CD4-positive, alpha-beta T cell (primary cell): ENCODE data around the gene DLL3. TPM values are rescaled to one million over a fixed set of nuclear protein-coding genes. Genes with fewer than 3 reads are reported as not detected.
A peak's percentile ranks its signal among the peaks of the same experiment; 100 is the strongest.

Experiments
- ATAC-seq: fragments of 200-7000 bp; cut with Tn5 transposase; one replicate; pipeline ENCODE4 v1.10.0; 2022; ENCODE audit warnings: mild to moderate bottlenecking; ENCODE audit not compliant: poor library complexity
- CTCF ChIA-PET: fragments of 350-600 bp; sonication (Branson Sonifier 250); formaldehyde crosslinking; loops from one replicate; lab custom pipeline; 2021; ENCODE audit warnings: antibody characterized with exemption, inconsistent platforms; lab: Charles Lee
- POLR2A ChIA-PET: fragments of 350-600 bp; sonication (Branson Sonifier 250); formaldehyde crosslinking; loops from one replicate; lab custom pipeline; 2021; ENCODE audit warnings: antibody characterized with exemption, inconsistent platforms; lab: Charles Lee
- DNase-seq, 14 experiments: peaks; one replicate each; pipeline ENCODE4 v3.0.0-alpha.2; 2013 to 2020; ENCODE audit warnings: mixed read lengths in 2 of 14
- H3K27ac ChIP-seq, 2 donors: one replicate each; pipeline versions ENCODE4 v1.5.1 to v1.7.0; 2013; ENCODE audit warnings: low read length in 2 of 2, low read depth in 1 of 2, mild to moderate bottlenecking in 1 of 2
- H3K27me3 ChIP-seq, 2 experiments: 1 replicate in 1 of 2; 2 replicates in 1 of 2; pipeline versions ENCODE4 v1.6.1 to v1.7.0; 2013; ENCODE audit warnings: low read length in 2 of 2, control low read depth in 1 of 2, mild to moderate bottlenecking in 1 of 2, moderate library complexity in 1 of 2; ENCODE audit not compliant: insufficient read depth in 2 of 2, control insufficient read depth in 1 of 2
- H3K36me3 ChIP-seq: one replicate; pipeline ENCODE4 v1.6.1; 2013; ENCODE audit warnings: low read length, control low read depth; ENCODE audit not compliant: insufficient read depth
- H3K4me1 ChIP-seq: one replicate; pipeline ENCODE4 v1.6.1; 2013; ENCODE audit warnings: low read length, control low read depth; ENCODE audit not compliant: insufficient read depth
- H3K4me3 ChIP-seq: one replicate; pipeline ENCODE4 v1.5.1; 2013; ENCODE audit warnings: mild to moderate bottlenecking, low read length, moderate library complexity
- H3K9me3 ChIP-seq, 2 experiments: 1 replicate in 1 of 2; 2 replicates in 1 of 2; pipeline versions ENCODE4 v1.6.1 to v1.7.0; 2013; ENCODE audit warnings: low read length in 2 of 2, mild to moderate bottlenecking in 2 of 2, control low read depth in 1 of 2, moderate library complexity in 1 of 2; ENCODE audit not compliant: control insufficient read depth in 1 of 2, insufficient read depth in 1 of 2
- H3K27ac Mint-ChIP-seq: one replicate; pipeline ENCODE4 v1.8.0; 2020; ENCODE audit warnings: mixed read lengths
- H3K27me3 Mint-ChIP-seq: one replicate; pipeline ENCODE4 v1.8.0; 2021; ENCODE audit warnings: mixed read lengths
- H3K36me3 Mint-ChIP-seq: one replicate; pipeline ENCODE4 v1.8.0; 2021; ENCODE audit warnings: low read depth, mixed read lengths
- H3K4me1 Mint-ChIP-seq: one replicate; pipeline ENCODE4 v1.8.0; 2021; ENCODE audit warnings: low read depth, mixed read lengths
- H3K4me3 Mint-ChIP-seq: one replicate; pipeline ENCODE4 v1.8.0; 2020; ENCODE audit warnings: mild to moderate bottlenecking, mixed read lengths
- H3K9me3 Mint-ChIP-seq: one replicate; pipeline ENCODE4 v1.8.0; 2020; ENCODE audit warnings: mixed read lengths
- CTCF ChIP-seq: fragments of 200-600 bp; IDR thresholded peaks from one replicate; pipeline ENCODE4 v1.8.0; 2022; ENCODE audit warnings: antibody characterized with exemption, mild to moderate bottlenecking
- intact Hi-C, 2 experiments: fragments of 100-400 bp; cut with DNase I in 1 of 2; cut with micrococcal nuclease in 1 of 2; formaldehyde crosslinking; loops; one replicate each; pipeline versions ENCODE4 v1.15.1 to v1.9.0; 2023 to 2025; cut with DNase I, micrococcal nuclease
- total RNA-seq, 174 experiments: library from RNA in 2 of 174; stranded (reverse) in 2 of 174; gene quantifications; one replicate each; pipeline ENCODE4 v1.2.3 and lab custom pipeline; 2021 to 2026

Gene DLL3
- total RNA-seq, 2 experiments from 2014 or later = not detected

GRCh38 chr19:39481676-39482075 lies 17.1 kb upstream of the DLL3 start:
- H3K27me3 ChIP-seq = no peaks in the 10 kb centered on the region
- Mint-ChIP-seq H3K27ac (peak overlapping the region; percentile 73), H3K36me3 (peaks cover 46% of the 10 kb centered on the region), H3K4me1 (peaks cover 31% of the 10 kb centered on the region), H3K27me3 (no peaks in the 10 kb centered on the region), H3K4me3 (peak overlapping the region; percentile 92), H3K9me3 (no peaks in the 10 kb centered on the region)
- ChIA-PET CTCF (no interaction called here), POLR2A (interaction anchor here (2.6 kb wide), 1 partner anchor 37 kb away, joined by 31 read pairs; the partner anchor contains the start of gene SUPT5H)
- H3K4me1 ChIP-seq = peaks cover 23% of the 10 kb centered on the region
- intact Hi-C loops = loop anchor here (2.0 to 5.0 kb wide), 2 partner anchors 34 to 45 kb away; partner anchors contain the start of gene SUPT5H (in 1 of the 2)
- no peak for TF ChIP-seq CTCF
- H3K9me3 ChIP-seq = no peaks in the 10 kb centered on the region
- H3K36me3 ChIP-seq = peaks cover 34% of the 10 kb centered on the region
- DNase-seq = no peak
- no peak for ATAC-seq
- H3K27ac ChIP-seq = no peak overlapping the region
- H3K4me3 ChIP-seq = peak overlapping the region; percentile 99

- H3K27me3 ChIP-seq = no peaks in the 10 kb centered on the region
- H3K9me3 ChIP-seq = no peaks in the 10 kb centered on the region
- peaks cover 31% of the 10 kb centered on the region for H3K4me1 Mint-ChIP-seq
- H3K27ac Mint-ChIP-seq = no peak overlapping the region
- peaks cover 23% of the 10 kb centered on the region for H3K4me1 ChIP-seq
- peaks cover 40% of the 10 kb centered on the region for H3K36me3 ChIP-seq
- H3K9me3 Mint-ChIP-seq = no peaks in the 10 kb centered on the region
- H3K4me3 Mint-ChIP-seq = peak overlapping the region; percentile 65
- H3K36me3 Mint-ChIP-seq = peaks cover 46% of the 10 kb centered on the region
- TF ChIP-seq CTCF = no peak
- DNase-seq (no peak), ATAC-seq (no peak)
- no peak overlapping the region for H3K4me3 ChIP-seq
- H3K27ac ChIP-seq = no peak overlapping the region
- H3K27me3 Mint-ChIP-seq = no peaks in the 10 kb centered on the region
- CTCF ChIA-PET = no interaction called here
- intact Hi-C loops = loop anchor here in 1 of 2 experiments (5.0 kb wide), 1 partner anchor 36 kb away; the partner anchor contains the start of gene SUPT5H
- POLR2A ChIA-PET = no interaction called here
These were observed 15.6 kb upstream of the DLL3 start for GRCh38 chr19:39483141-39483540.

GRCh38 chr19:39489756-39490155 lies 9.0 kb upstream of the DLL3 start:
- no peaks in the 10 kb centered on the region for H3K27me3 Mint-ChIP-seq
- no peaks in the 10 kb centered on the region for H3K27me3 ChIP-seq
- H3K4me3 Mint-ChIP-seq = no peak overlapping the region
- ChIA-PET CTCF (no interaction called here), POLR2A (interaction anchor here (0.9 kb wide), 1 partner anchor 9 kb away, joined by 3 read pairs; the partner anchor contains the start of gene TIMM50)
- no peaks in the 10 kb centered on the region for H3K4me1 ChIP-seq
- no peaks in the 10 kb centered on the region for H3K9me3 ChIP-seq
- TF ChIP-seq CTCF = no peak
- H3K9me3 Mint-ChIP-seq = no peaks in the 10 kb centered on the region
- no peak overlapping the region for H3K27ac Mint-ChIP-seq
- no peak overlapping the region for H3K27ac ChIP-seq
- intact Hi-C loops = no loop called here
- DNase-seq (no peak), ATAC-seq (no peak)
- no peaks in the 10 kb centered on the region for H3K4me1 Mint-ChIP-seq
- H3K36me3 ChIP-seq = peaks cover 54% of the 10 kb centered on the region
- H3K4me3 ChIP-seq = no peak overlapping the region
- peaks cover 59% of the 10 kb centered on the region for H3K36me3 Mint-ChIP-seq
